Activated CD4-positive, alpha-beta T cell treated with anti-CD3 and anti-CD28 coated beads, Interleukin-2, amount 50 U/mL, for 4 hours (primary cell): Measurements from ENCODE around the gene HSF4.
A peak's percentile ranks its signal among the peaks of the same experiment; 100 is the strongest.

ENCODE experiments used
- DNase-seq, 2 experiments: peaks; one replicate each; pipeline ENCODE4 v3.0.0-alpha.2; 2020

Gene HSF4

GRCh38 chr16:67187175-67187890, 22.8 kb downstream of the HSF4 start:
- DNase-seq: no peak

DNA sequence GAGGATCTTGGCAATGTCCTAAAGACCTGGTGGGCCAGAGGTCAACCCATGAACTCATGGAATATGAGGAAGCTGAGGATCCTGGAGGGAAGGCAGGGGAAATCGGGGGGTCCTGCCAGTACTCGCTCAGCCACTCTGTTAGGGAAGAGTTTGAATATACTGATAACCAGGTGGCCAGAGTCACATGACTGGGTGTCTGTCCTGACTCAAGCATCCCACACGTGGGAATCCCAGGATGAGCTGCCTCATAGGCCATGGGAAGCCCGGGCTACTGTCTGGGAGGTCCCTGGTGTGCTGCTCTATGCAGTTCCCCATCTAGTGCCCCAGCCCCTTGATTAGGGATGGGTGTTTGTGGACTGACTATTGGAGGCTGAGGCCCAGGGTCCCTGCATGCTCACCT, 23.8 kb downstream of the HSF4 start:
- DNase-seq: no peak

DNA sequence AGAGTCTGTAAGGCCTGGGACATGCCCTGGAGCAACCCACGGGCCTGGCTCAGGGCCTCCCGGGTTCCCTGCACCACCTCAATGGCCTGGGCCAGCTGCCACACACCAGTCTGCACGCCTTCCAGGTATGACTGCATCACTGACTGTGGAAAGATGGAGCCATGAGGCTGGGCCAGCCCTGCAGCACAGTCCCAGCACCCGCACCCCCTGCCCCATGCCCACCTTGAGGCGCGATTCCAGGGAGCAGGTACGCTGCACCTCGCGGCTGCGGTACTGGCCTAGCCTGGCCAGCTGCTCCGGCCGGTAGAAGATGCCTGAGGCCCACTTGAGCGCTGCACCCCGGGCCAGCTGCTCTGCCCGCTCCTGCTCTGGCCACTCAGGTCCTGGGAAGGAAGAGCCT, 24.3 kb downstream of the HSF4 start:
- DNase-seq: no peak

GRCh38 chr16:67190041-67190440, 25.5 kb downstream of the HSF4 start, which contains the start of gene EXOC3L1:
Gene EXOC3L1, minus strand, starts transcription at chr16:67190136. Its CDS starts 460 bp downstream, at chr16:67189676.
- DNase-seq: no peak

DNA sequence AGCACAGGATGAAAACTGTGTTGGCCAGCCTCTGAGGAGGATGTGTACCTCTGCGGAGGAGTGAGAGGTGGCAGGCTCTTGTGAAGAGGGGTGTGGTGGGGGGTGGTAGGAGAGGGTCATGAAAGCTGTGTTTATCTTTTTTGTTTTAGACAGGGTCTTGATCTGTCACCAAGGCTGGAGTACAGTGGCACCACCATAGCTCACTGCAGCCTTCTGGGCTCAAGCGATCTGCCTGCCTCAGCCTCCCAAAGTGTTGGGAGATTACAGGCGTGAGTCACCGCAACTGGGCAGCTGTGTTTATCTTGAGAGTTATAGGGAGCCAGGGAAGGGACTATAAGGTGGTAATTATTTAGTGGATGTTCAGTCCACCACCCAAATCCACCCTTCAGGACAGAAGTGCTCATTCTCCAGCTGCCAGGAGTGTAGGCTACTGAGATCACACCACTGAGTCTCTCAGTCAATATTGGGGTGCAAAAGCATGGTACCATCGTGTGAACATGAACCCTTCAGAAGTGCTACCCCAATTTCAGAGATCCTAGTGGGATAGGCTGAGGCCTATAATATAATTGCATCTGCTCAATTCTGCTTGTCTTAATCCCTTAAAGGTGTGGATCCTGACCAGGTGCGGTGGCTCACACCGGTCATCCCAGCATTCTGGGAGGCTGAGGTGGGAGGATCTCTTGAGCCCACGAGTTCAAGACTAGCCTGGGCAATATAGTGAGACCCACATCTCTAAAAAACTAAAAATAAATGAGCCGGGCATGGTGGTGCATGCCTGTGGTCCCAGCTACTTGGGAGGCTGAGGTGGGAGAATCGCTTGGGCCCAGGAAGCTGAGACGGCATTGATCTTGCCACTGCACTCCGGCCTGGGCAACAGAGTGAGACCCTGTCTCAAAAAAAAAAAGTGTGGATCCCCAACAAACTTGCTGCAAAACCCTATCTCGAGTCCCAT, 26.2 kb downstream of the HSF4 start:
- no peak for DNase-seq

DNA sequence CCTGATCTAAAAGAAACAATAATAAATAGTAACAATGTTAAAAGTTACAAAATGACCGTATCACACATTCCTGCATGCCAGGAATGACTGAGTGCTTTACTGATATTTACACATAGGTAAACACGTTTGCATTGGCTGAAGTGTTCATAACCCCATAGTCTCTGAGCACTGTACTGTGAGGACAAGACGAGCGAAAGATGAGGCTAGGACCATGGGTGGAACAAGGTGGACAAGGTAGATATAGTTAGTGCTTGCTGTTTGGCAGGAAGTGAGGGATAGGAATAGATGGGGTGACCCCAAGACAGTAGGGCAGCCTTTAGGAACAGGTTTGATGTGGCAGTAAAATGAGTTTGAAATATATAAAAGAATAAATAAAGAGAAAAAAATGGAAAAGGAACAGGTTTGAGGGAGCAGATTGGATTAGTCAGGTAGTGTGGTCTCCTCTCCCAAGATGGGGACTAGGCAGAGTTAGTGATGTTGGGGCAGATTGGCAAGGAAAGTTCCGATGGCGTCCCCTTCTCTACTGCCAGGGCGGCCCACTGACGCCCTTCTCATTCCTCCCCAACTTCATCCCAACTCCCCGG, 27.0 kb downstream of the HSF4 start:
- DNase-seq: no peak

DNA sequence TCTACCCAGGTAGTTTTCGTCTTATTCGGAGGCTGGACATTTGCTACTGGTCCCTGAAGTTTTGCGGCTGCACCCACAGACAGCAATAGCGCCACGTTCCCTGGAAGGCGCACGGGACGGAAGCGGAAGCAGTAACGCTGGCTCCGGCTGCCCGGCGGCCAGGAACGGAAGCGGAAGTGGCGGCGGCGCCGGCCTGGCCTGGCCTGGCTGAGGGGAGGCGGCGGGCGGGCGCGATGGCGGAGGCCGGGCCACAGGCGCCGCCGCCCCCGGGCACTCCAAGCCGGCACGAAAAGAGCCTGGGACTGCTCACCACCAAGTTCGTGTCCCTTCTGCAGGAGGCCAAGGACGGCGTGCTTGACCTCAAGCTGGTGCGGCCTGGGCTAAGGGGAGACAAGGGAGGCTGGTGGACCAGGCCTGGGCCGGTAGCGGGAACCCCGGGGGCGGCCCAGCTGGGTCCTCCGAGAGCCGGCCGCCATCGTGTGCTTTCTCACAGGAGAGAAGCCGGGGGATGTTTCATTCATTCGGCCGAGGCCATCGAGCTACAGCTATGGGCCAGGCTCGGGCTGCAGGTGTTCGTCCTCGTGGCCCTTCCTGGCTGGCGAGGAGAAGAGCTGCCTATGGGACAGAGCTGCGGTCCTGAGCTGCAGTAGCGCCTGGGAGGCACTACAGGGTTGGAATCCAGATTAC, 27.6 kb downstream of the HSF4 start, which contains the start of gene E2F4:
Gene E2F4 (plus strand): TSS at position 161 of the 687 bp plus-strand sequence. CDS start 73 bp downstream, at position 234.
- DNase-seq: peak; percentile 77 to 81

- DNase-seq: no peak
These were observed 28.3 kb downstream of the HSF4 start for GRCh38 chr16:67192781-67193361.

DNA sequence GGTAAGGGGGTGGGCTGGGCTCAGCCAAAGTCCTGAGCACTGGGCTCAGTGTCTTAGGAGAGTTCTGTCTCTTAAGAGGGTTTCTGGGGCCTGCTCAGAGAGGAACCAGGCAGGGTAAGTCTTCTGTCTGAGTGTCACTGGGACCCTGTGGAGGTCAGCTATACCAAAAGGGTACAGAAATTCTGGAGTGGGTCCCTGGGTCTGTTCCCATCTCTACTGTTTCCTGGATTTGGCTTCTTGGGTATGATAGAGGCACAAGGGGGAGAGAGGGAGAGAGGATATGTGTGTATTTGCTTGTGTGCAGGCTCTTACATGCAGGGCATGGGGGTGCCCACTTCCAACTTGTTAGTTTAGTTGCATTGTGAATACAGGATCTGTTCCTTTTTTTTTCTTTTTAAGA, 29.0 kb downstream of the HSF4 start:
- DNase-seq: no peak

- DNase-seq: no peak
These were observed 29.7 kb downstream of the HSF4 start for GRCh38 chr16:67194260-67194659.

DNA sequence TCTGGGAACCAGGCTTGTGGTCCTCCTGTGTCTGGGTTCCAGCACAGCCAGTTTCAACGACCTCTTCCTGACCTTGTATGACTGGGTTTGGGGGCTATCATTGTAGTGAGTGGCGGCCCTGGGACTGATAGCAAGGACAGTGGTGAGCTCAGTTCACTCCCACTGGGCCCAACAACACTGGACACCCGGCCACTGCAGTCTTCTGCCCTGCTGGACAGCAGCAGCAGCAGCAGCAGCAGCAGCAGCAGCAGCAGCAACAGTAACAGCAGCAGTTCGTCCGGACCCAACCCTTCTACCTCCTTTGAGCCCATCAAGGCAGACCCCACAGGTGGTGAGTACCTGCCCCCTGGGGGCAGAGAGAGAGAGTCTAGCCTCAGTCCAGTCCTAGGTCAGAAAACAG, 31.1 kb downstream of the HSF4 start:
- DNase-seq: no peak

- no peak for DNase-seq
These were observed 32.3 kb downstream of the HSF4 start for GRCh38 chr16:67196881-67197280.

DNA sequence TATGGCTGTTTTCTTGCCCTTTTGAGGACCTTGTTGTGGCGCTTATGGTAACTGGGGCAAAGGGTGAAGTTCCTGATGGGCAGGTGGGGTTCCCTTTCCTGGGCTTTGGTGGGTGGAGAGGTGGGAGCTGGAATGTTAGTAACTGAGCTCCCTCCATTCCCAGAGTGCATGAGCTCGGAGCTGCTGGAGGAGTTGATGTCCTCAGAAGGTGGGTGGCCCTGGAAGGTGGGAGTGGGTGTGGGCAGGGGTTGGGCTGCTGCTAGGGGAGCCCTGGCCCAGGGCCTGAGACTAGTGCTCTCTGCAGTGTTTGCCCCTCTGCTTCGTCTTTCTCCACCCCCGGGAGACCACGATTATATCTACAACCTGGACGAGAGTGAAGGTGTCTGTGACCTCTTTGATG, 33.2 kb downstream of the HSF4 start:
- DNase-seq: no peak

- DNase-seq: no peak
These were observed 33.7 kb downstream of the HSF4 start for GRCh38 chr16:67198238-67198734.

GRCh38 chr16:67199011-67199807, 34.7 kb downstream of the HSF4 start, which contains the start of gene ELMO3:
Gene ELMO3, plus strand, starts transcription at chr16:67199131. Its CDS starts 196 bp downstream, at chr16:67199327.
- DNase-seq: no peak

DNA sequence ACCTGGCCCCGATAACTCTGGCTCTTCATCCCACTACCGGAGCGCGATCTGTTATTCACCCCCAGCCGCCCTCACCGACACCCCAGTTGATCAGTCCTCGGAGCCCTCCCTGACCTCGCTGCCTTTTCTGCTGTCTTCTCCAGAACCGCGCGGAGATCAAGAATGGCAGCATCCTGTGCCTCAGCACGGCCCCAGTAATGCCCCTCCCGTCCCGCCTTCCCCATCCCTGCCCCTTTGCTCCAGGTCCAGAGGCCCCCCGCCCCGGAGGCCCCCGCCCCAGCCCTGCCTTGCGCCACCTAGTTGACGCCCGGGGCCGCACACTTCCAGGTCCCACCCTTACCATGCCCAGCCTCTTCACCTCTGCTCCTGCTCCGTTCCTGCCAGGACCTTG, 35.3 kb downstream of the HSF4 start:
- no peak for DNase-seq

- no peak for DNase-seq
These were observed 35.9 kb downstream of the HSF4 start for GRCh38 chr16:67200491-67200890.

DNA sequence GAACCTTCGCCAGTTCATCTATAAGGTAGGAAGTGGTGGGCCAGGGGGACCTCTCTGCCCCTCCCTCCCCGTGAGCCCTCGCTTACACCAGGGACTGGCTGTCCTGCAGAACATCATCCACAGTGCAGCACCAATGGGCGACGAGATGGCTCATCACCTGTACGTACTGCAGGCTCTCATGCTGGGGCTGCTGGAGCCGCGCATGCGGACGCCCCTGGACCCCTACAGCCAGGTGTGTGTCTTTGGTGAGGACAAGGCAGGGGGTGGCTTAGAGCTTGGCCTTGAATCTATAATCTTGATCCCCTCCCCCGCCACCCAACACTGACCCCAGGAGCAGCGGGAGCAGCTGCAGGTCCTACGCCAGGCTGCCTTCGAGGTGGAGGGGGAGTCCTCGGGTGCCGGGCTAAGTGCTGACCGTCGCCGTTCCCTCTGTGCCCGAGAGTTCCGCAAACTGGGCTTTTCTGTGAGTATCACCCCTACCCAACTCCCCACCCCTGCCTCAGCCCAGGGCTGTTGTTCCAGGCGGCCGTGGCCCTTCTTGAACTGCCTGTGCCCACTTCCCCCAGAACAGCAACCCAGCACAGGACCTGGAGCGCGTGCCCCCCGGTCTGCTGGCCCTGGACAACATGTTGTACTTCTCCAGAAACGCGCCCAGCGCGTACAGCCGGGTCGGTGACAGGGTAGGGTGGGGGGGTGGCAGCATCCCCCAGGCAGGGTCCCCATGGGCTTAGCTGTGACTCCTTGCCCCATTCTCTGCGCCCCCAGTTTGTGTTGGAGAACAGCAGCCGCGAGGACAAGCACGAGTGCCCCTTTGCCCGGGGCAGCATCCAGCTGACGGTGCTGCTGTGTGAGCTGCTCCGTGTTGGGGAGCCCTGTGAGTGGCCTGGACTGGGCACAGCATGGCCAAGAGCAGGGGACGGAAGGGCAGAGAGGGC, 37.1 kb downstream of the HSF4 start:
- no peak for DNase-seq

DNA sequence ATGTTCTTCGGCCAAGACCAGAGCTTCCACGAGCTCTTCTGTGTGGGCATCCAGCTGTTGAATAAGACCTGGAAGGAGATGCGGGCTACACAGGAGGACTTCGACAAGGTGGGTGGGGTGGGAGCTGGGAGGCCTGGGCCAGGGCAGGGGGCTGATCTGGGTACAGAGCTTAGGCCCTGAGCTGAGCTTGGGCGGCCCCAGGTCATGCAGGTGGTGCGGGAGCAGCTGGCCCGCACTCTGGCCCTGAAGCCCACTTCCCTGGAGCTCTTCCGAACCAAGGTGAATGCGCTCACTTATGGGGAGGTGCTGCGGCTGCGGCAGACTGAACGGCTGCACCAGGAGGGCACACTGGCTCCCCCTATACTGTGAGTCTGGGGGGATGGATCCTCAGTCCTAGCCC, 37.9 kb downstream of the HSF4 start:
- no peak for DNase-seq

DNA sequence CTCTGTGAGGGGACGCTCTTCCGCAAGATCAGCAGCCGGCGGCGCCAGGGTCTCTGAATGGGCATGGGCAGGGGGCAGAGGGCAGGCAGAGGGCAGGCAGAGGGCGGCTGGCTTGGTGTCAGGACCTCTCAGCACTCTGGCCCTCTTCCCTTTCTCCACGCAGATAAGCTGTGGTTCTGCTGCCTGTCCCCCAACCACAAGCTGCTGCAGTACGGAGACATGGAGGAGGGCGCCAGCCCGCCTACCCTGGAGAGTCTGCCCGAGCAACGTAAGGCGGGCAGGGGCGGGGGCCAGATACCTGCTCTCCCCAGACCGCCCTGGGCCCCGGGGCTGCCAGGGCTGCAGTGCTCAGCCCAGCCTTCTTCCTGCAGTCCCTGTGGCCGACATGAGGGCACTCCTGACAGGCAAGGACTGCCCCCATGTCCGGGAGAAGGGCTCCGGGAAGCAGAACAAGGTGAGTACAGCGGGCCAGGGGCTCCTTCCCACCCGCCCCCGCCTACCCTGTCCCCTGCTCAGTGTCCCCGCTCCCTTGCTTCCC, 38.5 kb downstream of the HSF4 start:
- no peak for DNase-seq
